ENCODE data around the gene TTLL6.

Gene TTLL6

GRCh38 chr17:48748718-48749566, 68.1 kb downstream of the TTLL6 start:
- H3K4me3 ChIP-seq (replicated peaks in 1 of 2; ENCODE audit: low read depth in 2 of 2, low read length in 2 of 2): no peak overlapping the region
- DNase-seq (ENCODE audit: low read depth in 2 of 2): no peak
- TF ChIP-seq CTCF (IDR thresholded peaks at IDR 0.05; ENCODE audit: low read depth, low read length): no peak

- H3K4me3 ChIP-seq (replicated peaks in 1 of 2; ENCODE audit: low read depth in 2 of 2, low read length in 2 of 2): no peak overlapping the region
- no peak for DNase-seq (ENCODE audit: low read depth in 2 of 2)
- no peak for TF ChIP-seq CTCF (IDR thresholded peaks at IDR 0.05; ENCODE audit: low read depth, low read length)
These were observed 69.3 kb downstream of the TTLL6 start for GRCh38 chr17:48747445-48748363.

GRCh38 chr17:48746916-48747444, 70.0 kb downstream of the TTLL6 start:
- TF ChIP-seq CTCF (IDR thresholded peaks at IDR 0.05; ENCODE audit: low read depth, low read length): no peak
- no peak for DNase-seq (ENCODE audit: low read depth in 2 of 2)
- no peak overlapping the region for H3K4me3 ChIP-seq (replicated peaks in 1 of 2; ENCODE audit: low read depth in 2 of 2, low read length in 2 of 2)

- H3K4me3 ChIP-seq (replicated peaks in 1 of 2; ENCODE audit: low read depth in 2 of 2, low read length in 2 of 2): no peak overlapping the region
- no peak for DNase-seq (ENCODE audit: low read depth in 2 of 2)
- no peak for TF ChIP-seq CTCF (IDR thresholded peaks at IDR 0.05; ENCODE audit: low read depth, low read length)
These were observed 71.4 kb downstream of the TTLL6 start for GRCh38 chr17:48745381-48746275.

GRCh38 chr17:48740537-48740936, 76.5 kb downstream of the TTLL6 start:
- no peak for DNase-seq (ENCODE audit: low read depth in 2 of 2)
- no peak overlapping the region for H3K4me3 ChIP-seq (replicated peaks in 1 of 2; ENCODE audit: low read depth in 2 of 2, low read length in 2 of 2)
- no peak for TF ChIP-seq CTCF (IDR thresholded peaks at IDR 0.05; ENCODE audit: low read depth, low read length)

All from cardiac fibroblast (primary cell).